ENCODE results near the gene ACTR10. TPM values are rescaled to one million over a fixed set of nuclear protein-coding genes. Genes with fewer than 3 reads are reported as not detected.

The ACTR10 gene
- total RNA-seq, 1 donor from 2014 or later, result 44.4 TPM

- intact Hi-C loops (cut with micrococcal nuclease), result no loop called here
These were observed 76.3 kb downstream of the ACTR10 start for GRCh38 chr14:58276208-58276607.

- intact Hi-C loops (cut with micrococcal nuclease), result no loop called here
These were observed 78.2 kb downstream of the ACTR10 start for GRCh38 chr14:58278177-58278576.

GRCh38 chr14:58280954-58281787 lies 81.2 kb downstream of the ACTR10 start:
- intact Hi-C loops (cut with micrococcal nuclease), result loop anchor here (1.0 to 5.0 kb wide), 3 partner anchors 9 to 34 kb away; partner anchors contain the start of gene ARID4A

DNA sequence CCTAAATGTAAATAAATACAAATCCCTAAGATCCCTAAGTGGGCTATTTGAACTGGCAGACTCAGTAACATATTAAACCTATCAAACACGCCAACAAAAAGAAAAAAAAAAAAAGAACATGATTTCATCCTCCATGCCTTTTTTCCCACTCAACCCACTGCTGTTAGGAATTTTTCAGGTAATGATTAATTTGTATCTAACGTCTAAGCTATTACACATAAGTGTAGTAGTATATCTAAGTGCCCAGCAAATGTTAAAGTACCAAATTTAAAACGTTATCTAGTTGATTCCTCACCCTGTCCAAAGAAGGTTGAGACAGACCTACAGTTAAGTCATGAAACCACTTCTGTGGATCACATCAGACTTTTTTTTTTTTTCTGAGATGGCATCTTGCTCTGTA lies 82.0 kb downstream of the ACTR10 start:
- intact Hi-C loops (cut with micrococcal nuclease), result loop anchor here (1.0 to 5.0 kb wide), 3 partner anchors 10 to 35 kb away; partner anchors contain the start of gene ARID4A

GRCh38 chr14:58282925-58283593 lies 83.1 kb downstream of the ACTR10 start:
- intact Hi-C loops (cut with micrococcal nuclease), result loop anchor here (5.0 kb wide), 1 partner anchor 36 kb away; no protein-coding TSS in a partner anchor

DNA sequence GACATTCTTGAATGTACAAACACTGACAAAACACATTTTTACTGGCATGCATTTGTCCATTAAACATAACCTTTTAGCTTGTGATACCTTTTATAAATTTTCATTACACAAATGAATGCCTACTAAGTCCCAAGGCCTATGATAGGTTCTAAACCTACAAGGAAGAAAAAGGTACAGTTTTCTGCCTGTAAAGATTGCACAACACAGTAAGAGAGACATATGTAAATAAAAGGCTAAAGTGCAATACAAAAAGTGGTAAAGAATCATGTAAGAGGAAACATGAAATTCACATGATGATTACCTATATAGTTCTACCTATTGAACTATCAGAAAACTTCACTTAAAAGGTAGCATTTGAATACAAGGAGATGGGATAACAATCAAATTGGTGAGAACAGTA lies 83.8 kb downstream of the ACTR10 start:
- intact Hi-C loops (cut with micrococcal nuclease), result loop anchor here (5.0 kb wide), 1 partner anchor 36 kb away; no protein-coding TSS in a partner anchor

DNA sequence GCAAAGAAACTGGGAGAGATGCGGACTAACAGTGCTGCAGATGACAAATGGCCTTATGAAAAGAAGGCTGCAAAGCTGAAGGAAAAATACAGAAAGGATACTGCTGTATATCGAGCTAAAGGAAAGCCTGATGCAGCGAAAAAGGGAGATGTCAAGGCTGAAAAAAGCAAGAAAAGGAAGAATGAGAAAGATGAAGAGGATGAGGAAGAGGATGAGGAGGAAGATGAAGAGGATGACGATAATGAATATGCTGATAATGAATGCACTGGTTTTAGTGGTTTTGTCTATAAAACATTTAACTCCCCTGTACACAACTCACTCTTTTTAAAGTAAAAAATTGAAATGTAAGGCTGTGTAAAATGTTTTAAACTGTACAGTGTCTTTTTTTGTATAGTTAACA lies 85.2 kb downstream of the ACTR10 start:
- intact Hi-C loops (cut with micrococcal nuclease), result no loop called here

Other genes with a start within 250 kb of the ACTR10 start
- gene ARMH4, start 47.9 kb upstream of the ACTR10 start, total RNA-seq, result 0.05 TPM in 1 of 2 replicates, not detected in the other
- gene PSMA3, start 44.7 kb downstream of the ACTR10 start, total RNA-seq, result 367 and 378 TPM in 2 replicates
- gene ARID4A, start 98.4 kb downstream of the ACTR10 start, total RNA-seq, result 28.1 and 31.6 TPM in 2 replicates
- gene TOMM20L, start 195.8 kb downstream of the ACTR10 start, total RNA-seq, result not detected in 2 replicates
- 38.8 and 40.7 TPM in 2 replicates for gene TIMM9, start 227.4 kb downstream of the ACTR10 start, total RNA-seq
- 23.4 and 26.9 TPM in 2 replicates for gene KIAA0586, start 227.6 kb downstream of the ACTR10 start, total RNA-seq

Measured in T-helper 1 cell treated with Interleukin-12 subunit alpha and Interleukin-12 subunit beta and Interleukin-4 antibody, amounts not matched to agents 30 ng/mL and 1 ng/mL, for 36 hours (primary cell).